Upper lobe of right lung (tissue), 1 donor: Measurements from ENCODE around the gene SHISA8. TPM values are rescaled to one million over a fixed set of nuclear protein-coding genes. Genes with fewer than 3 reads are reported as not detected.

Source experiments
- ATAC-seq: fragments of 200-7000 bp; cut with Tn5 transposase; one replicate; pipeline ENCODE4 v1.9.1; 2020; ENCODE audit warnings: mild to moderate bottlenecking, moderate library complexity
- DNase-seq: peaks from one replicate; pipeline ENCODE4 v3.0.0-alpha.2; 2020
- H3K27ac ChIP-seq: fragments of 200-600 bp; one replicate; pipeline ENCODE4 v1.8.0; 2022
- H3K27me3 ChIP-seq: fragments of 200-600 bp; one replicate; pipeline ENCODE4 v1.8.0; 2022; ENCODE audit warnings: mild to moderate bottlenecking
- H3K36me3 ChIP-seq: fragments of 200-600 bp; one replicate; pipeline ENCODE4 v1.8.0; 2022
- H3K4me1 ChIP-seq: fragments of 200-600 bp; one replicate; pipeline ENCODE4 v1.8.0; 2022
- H3K4me3 ChIP-seq: fragments of 200-600 bp; one replicate; pipeline ENCODE4 v1.8.0; 2022; ENCODE audit warnings: mild to moderate bottlenecking
- H3K9me3 ChIP-seq: fragments of 200-600 bp; one replicate; pipeline ENCODE4 v1.8.0; 2022
- intact Hi-C: fragments of 100-400 bp; cut with DNase I; formaldehyde crosslinking; loops from one replicate; pipeline ENCODE4 v1.11.0; 2022
- total RNA-seq: library from RNA; stranded (reverse); fragmentation: NEBNext Ultra II Directional; extraction: Animal tissue kit (Norgen Biotek cat#: 25700); gene quantifications from one replicate; pipeline ENCODE4 v1.2.1, GENCODE V29; 2021
- TF ChIP-seq, protein P1 (sequence below): fragments of 200-600 bp; IDR thresholded peaks from one replicate; pipeline ENCODE4 v1.8.0; 2022; ENCODE audit warnings: antibody characterized with exemption
- donor health status: DM: no; HTN: yes; CAD: no; lungs with severe emphysema.

SHISA8 gene
- total RNA-seq, 1 donor from 2014 or later: not detected

DNA sequence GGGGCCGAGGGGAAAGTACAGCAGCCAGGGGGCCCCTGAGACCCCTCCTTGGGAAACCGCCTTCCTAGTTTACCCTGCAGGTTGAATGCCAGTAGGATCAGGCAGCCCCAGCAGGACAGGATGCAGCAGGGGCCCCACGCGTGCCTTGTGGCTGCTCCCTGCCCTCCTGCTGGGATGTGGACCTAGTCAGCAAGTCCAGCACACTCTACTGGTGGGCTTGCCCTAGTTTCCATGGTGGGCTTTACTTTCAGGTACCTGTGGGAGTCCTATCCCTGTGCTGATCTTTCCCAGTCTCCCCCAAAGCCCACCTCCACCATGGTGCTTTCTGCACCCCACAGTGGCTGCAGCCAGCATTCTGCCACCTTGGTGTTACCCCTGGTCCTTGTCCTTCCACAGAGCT is 22.2 kb downstream of the SHISA8 start:
- Histone ChIP-seq H3K36me3 (peaks cover 93% of the 10 kb centered on the region), H3K4me3 (no peak overlapping the region), H3K9me3 (no peaks in the 10 kb centered on the region), H3K27ac (no peak overlapping the region), H3K27me3 (no peaks in the 10 kb centered on the region), H3K4me1 (no peaks in the 10 kb centered on the region)
- no peak for DNase-seq
- intact Hi-C loops: no loop called here
- TF ChIP-seq, protein P1, sequence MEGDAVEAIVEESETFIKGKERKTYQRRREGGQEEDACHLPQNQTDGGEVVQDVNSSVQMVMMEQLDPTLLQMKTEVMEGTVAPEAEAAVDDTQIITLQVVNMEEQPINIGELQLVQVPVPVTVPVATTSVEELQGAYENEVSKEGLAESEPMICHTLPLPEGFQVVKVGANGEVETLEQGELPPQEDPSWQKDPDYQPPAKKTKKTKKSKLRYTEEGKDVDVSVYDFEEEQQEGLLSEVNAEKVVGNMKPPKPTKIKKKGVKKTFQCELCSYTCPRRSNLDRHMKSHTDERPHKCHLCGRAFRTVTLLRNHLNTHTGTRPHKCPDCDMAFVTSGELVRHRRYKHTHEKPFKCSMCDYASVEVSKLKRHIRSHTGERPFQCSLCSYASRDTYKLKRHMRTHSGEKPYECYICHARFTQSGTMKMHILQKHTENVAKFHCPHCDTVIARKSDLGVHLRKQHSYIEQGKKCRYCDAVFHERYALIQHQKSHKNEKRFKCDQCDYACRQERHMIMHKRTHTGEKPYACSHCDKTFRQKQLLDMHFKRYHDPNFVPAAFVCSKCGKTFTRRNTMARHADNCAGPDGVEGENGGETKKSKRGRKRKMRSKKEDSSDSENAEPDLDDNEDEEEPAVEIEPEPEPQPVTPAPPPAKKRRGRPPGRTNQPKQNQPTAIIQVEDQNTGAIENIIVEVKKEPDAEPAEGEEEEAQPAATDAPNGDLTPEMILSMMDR: no peak
- ATAC-seq: no peak

DNA sequence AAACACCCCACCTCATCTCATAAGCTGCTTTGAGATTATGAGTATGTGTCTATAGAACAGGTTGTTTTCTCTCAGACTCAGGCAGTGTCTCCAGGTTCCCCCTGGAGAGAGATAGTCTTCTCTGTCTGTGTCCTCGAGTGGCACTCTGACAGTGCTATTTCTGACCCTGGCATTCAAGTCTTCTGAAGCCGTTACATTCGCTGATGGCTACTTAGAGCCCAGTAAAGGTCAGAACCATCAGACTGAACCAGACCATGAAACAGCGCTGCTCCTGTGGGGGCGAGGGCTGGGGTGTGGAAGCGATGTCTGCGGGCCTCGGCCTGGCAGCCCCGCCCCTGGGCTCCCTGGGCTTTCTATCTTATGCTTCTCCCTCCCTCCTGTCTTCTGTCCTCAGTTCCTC is 23.5 kb downstream of the SHISA8 start:
- no peak for DNase-seq
- Histone ChIP-seq H3K27ac (no peak overlapping the region), H3K36me3 (peaks cover 92% of the 10 kb centered on the region), H3K4me3 (no peak overlapping the region), H3K27me3 (no peaks in the 10 kb centered on the region), H3K9me3 (no peaks in the 10 kb centered on the region), H3K4me1 (no peaks in the 10 kb centered on the region)
- intact Hi-C loops: no loop called here
- ATAC-seq: no peak
- TF ChIP-seq, protein P1: no peak

DNA sequence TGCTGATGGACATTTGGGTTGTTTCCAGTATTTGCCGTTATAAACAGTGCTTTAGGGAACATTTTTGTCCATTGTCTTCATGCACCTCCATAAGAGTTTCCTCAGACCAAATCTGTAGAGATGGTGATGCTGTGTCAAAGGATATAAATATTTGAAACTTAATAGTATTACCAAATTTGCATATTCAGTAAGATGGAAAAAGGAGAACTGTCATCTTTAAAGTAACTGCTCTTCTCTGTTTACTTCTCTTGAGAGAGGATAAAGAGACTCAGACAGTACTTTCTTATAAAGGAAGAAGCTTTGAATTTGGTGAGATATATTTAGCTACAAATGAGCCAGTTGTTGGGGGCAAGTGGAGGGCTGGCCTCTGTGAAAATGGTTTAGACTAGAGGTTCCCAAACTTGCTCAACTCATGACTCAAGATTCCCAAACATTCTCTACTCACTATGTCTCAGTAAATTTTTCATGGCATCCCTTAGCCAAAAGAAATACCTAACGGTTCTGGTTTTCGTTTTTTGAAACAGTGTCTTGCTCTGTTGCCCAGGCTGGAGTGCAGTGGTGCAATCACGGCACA is 26.2 kb downstream of the SHISA8 start:
- no peak for DNase-seq
- TF ChIP-seq, protein P1: no peak
- no peak for ATAC-seq
- Histone ChIP-seq H3K27me3 (no peaks in the 10 kb centered on the region), H3K9me3 (no peaks in the 10 kb centered on the region), H3K27ac (no peak overlapping the region), H3K4me1 (no peaks in the 10 kb centered on the region), H3K4me3 (no peak overlapping the region), H3K36me3 (peaks cover 93% of the 10 kb centered on the region)
- intact Hi-C loops: no loop called here

DNA sequence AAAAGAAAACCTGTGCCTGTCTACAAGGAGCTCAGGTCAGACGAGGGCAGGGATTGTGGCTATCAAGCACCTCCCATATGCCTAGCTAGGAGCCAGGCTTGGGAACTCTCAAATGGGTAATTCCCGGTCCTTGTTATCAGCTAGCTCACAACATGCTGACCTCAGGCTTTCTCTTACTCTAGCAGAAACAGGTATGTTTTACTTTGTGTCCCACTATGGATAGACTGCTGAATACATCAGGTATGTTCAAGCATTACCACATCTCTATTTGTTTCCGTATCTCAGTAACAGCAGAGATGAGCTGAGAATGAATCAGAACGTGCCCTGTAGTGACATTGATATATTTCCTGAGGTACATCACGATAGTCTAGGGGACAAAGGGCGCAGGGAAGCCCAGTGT is 29.4 kb downstream of the SHISA8 start:
- peaks cover 98% of the 10 kb centered on the region for H3K36me3 ChIP-seq

DNA sequence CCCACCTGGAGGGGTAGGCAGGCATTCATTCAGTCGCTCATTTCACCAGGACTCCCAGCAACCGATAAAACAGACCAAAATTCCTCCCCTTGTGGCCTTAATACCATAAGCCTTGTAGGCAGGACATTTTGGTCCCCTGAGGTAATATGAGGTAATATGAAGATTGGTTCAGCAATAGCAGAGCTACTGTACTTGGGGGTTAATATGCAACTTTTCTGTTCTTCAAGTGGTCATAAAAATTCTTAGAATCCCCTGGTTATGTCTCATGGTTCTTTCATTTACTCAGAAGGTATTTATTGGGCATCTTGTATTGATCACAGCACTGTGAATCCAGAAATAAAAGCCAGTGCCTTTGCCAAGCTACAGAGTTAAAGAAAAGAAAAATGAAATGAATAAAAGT is 29.8 kb downstream of the SHISA8 start:
- Histone ChIP-seq H3K9me3 (no peaks in the 10 kb centered on the region), H3K4me3 (no peak overlapping the region), H3K4me1 (no peaks in the 10 kb centered on the region), H3K36me3 (peaks cover 97% of the 10 kb centered on the region), H3K27me3 (no peaks in the 10 kb centered on the region), H3K27ac (no peak overlapping the region)
- intact Hi-C loops: no loop called here
- DNase-seq (no peak), ATAC-seq (no peak)
- TF ChIP-seq, protein P1: no peak

More for the DNA sequence above, 29.4 kb downstream of the SHISA8 start:
- intact Hi-C loops: no loop called here
- Histone ChIP-seq H3K27me3 (no peaks in the 10 kb centered on the region), H3K4me1 (no peaks in the 10 kb centered on the region), H3K9me3 (no peaks in the 10 kb centered on the region), H3K4me3 (no peak overlapping the region), H3K27ac (no peak overlapping the region)
- DNase-seq: no peak
- TF ChIP-seq, protein P1: no peak
- no peak for ATAC-seq

DNA sequence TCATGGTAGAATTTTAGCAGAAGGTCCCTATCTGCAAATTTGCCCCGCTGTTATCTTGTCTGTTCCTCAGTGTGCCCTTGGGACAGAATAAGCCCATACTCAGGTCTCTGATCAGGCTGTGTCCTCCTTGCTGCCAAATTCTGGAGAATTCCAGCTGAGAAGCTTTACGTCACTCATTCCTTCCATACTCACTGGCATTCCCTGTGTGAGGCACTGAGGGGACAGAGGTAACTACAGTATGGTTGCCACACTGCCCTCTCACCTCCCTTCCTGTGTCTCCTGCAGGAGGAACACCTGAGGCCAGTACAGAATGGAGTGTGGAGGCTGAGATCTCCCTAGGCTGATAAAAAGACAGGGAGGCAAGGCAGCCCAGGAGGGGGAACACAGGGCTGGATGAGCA is 31.5 kb downstream of the SHISA8 start:
- Histone ChIP-seq H3K4me3 (no peak overlapping the region), H3K9me3 (no peaks in the 10 kb centered on the region), H3K27me3 (no peaks in the 10 kb centered on the region), H3K4me1 (no peaks in the 10 kb centered on the region), H3K36me3 (peaks cover 95% of the 10 kb centered on the region), H3K27ac (no peak overlapping the region)
- TF ChIP-seq, protein P1: no peak
- intact Hi-C loops: no loop called here
- peak; percentile 9 for ATAC-seq
- DNase-seq: no peak
